Activated naive CD8-positive, alpha-beta T cell (primary cell): ENCODE results near the gene WNT2B.

ENCODE experiments used
- H3K27ac Mint-ChIP-seq: one replicate; pipeline ENCODE4 v1.8.0; 2021; ENCODE audit warnings: mixed read lengths
- H3K27me3 Mint-ChIP-seq: one replicate; pipeline ENCODE4 v1.8.0; 2021; ENCODE audit warnings: mixed read lengths
- H3K36me3 Mint-ChIP-seq: one replicate; pipeline ENCODE4 v1.8.0; 2021; ENCODE audit warnings: mixed read lengths
- H3K4me1 Mint-ChIP-seq: one replicate; pipeline ENCODE4 v1.8.0; 2021; ENCODE audit warnings: low read depth, mixed read lengths
- H3K4me3 Mint-ChIP-seq: one replicate; pipeline ENCODE4 v1.8.0; 2021; ENCODE audit warnings: mild to moderate bottlenecking, mixed read lengths
- H3K9me3 Mint-ChIP-seq: one replicate; pipeline ENCODE4 v1.8.0; 2021; ENCODE audit warnings: low read depth, mixed read lengths

Gene WNT2B

GRCh38 chr1:112528076-112528475, 19.3 kb downstream of the WNT2B start:
- no peak overlapping the region for H3K27ac Mint-ChIP-seq
- peaks cover 9% of the 10 kb centered on the region for H3K36me3 Mint-ChIP-seq
- H3K27me3 Mint-ChIP-seq = no peaks in the 10 kb centered on the region
- H3K9me3 Mint-ChIP-seq = no peaks in the 10 kb centered on the region
- no peaks in the 10 kb centered on the region for H3K4me1 Mint-ChIP-seq
- H3K4me3 Mint-ChIP-seq = no peak overlapping the region

- Mint-ChIP-seq H3K4me1 (no peaks in the 10 kb centered on the region), H3K4me3 (no peak overlapping the region), H3K27ac (no peak overlapping the region), H3K27me3 (no peaks in the 10 kb centered on the region), H3K36me3 (peaks cover 12% of the 10 kb centered on the region), H3K9me3 (no peaks in the 10 kb centered on the region)
Observed at GRCh38 chr1:112529301-112529700, 20.5 kb downstream of the WNT2B start.

- H3K4me3 Mint-ChIP-seq = no peak overlapping the region
- no peaks in the 10 kb centered on the region for H3K9me3 Mint-ChIP-seq
- peaks cover 14% of the 10 kb centered on the region for H3K36me3 Mint-ChIP-seq
- no peak overlapping the region for H3K27ac Mint-ChIP-seq
- H3K27me3 Mint-ChIP-seq = no peaks in the 10 kb centered on the region
- H3K4me1 Mint-ChIP-seq = no peaks in the 10 kb centered on the region
Observed at GRCh38 chr1:112530832-112531231, 22.1 kb downstream of the WNT2B start.

- Mint-ChIP-seq H3K9me3 (no peaks in the 10 kb centered on the region), H3K4me3 (no peak overlapping the region), H3K36me3 (peaks cover 13% of the 10 kb centered on the region), H3K27me3 (no peaks in the 10 kb centered on the region), H3K4me1 (no peaks in the 10 kb centered on the region), H3K27ac (no peak overlapping the region)
Observed at GRCh38 chr1:112532064-112532463, 23.3 kb downstream of the WNT2B start.

- H3K4me1 Mint-ChIP-seq = no peaks in the 10 kb centered on the region
- no peak overlapping the region for H3K4me3 Mint-ChIP-seq
- H3K27me3 Mint-ChIP-seq = no peaks in the 10 kb centered on the region
- peaks cover 14% of the 10 kb centered on the region for H3K36me3 Mint-ChIP-seq
- no peak overlapping the region for H3K27ac Mint-ChIP-seq
- no peaks in the 10 kb centered on the region for H3K9me3 Mint-ChIP-seq
Observed at GRCh38 chr1:112533029-112533428, 24.3 kb downstream of the WNT2B start.

- peaks cover 20% of the 10 kb centered on the region for H3K36me3 Mint-ChIP-seq
- no peak overlapping the region for H3K4me3 Mint-ChIP-seq
- no peaks in the 10 kb centered on the region for H3K4me1 Mint-ChIP-seq
- H3K27me3 Mint-ChIP-seq = no peaks in the 10 kb centered on the region
- no peaks in the 10 kb centered on the region for H3K9me3 Mint-ChIP-seq
- no peak overlapping the region for H3K27ac Mint-ChIP-seq
Observed at GRCh38 chr1:112536561-112536960, 27.8 kb downstream of the WNT2B start.

GRCh38 chr1:112537456-112537855, 28.7 kb downstream of the WNT2B start:
- no peaks in the 10 kb centered on the region for H3K27me3 Mint-ChIP-seq
- no peaks in the 10 kb centered on the region for H3K9me3 Mint-ChIP-seq
- H3K4me1 Mint-ChIP-seq = no peaks in the 10 kb centered on the region
- H3K4me3 Mint-ChIP-seq = no peak overlapping the region
- H3K27ac Mint-ChIP-seq = no peak overlapping the region
- H3K36me3 Mint-ChIP-seq = peaks cover 22% of the 10 kb centered on the region

GRCh38 chr1:112538883-112539282, 30.1 kb downstream of the WNT2B start:
- H3K4me1 Mint-ChIP-seq = no peaks in the 10 kb centered on the region
- H3K27ac Mint-ChIP-seq = no peak overlapping the region
- H3K4me3 Mint-ChIP-seq = no peak overlapping the region
- no peaks in the 10 kb centered on the region for H3K9me3 Mint-ChIP-seq
- H3K36me3 Mint-ChIP-seq = peaks cover 22% of the 10 kb centered on the region
- H3K27me3 Mint-ChIP-seq = no peaks in the 10 kb centered on the region

GRCh38 chr1:112540226-112540794, 31.5 kb downstream of the WNT2B start:
- Mint-ChIP-seq H3K36me3 (peaks cover 21% of the 10 kb centered on the region), H3K27me3 (no peaks in the 10 kb centered on the region), H3K27ac (no peak overlapping the region)

GRCh38 chr1:112541299-112541698, 32.5 kb downstream of the WNT2B start:
- no peak overlapping the region for H3K4me3 Mint-ChIP-seq
- H3K9me3 Mint-ChIP-seq = no peaks in the 10 kb centered on the region
- H3K4me1 Mint-ChIP-seq = no peaks in the 10 kb centered on the region
- H3K36me3 Mint-ChIP-seq = peaks cover 21% of the 10 kb centered on the region
- H3K27me3 Mint-ChIP-seq = no peaks in the 10 kb centered on the region
- no peak overlapping the region for H3K27ac Mint-ChIP-seq

More at GRCh38 chr1:112540226-112540794, 31.5 kb downstream of the WNT2B start:
- Mint-ChIP-seq H3K9me3 (no peaks in the 10 kb centered on the region), H3K4me1 (no peaks in the 10 kb centered on the region), H3K4me3 (no peak overlapping the region)

GRCh38 chr1:112542206-112542973, 33.6 kb downstream of the WNT2B start:
- H3K27ac Mint-ChIP-seq = no peak overlapping the region
- H3K27me3 Mint-ChIP-seq = no peaks in the 10 kb centered on the region
- peaks cover 21% of the 10 kb centered on the region for H3K36me3 Mint-ChIP-seq
- no peak overlapping the region for H3K4me3 Mint-ChIP-seq
- no peaks in the 10 kb centered on the region for H3K9me3 Mint-ChIP-seq
- H3K4me1 Mint-ChIP-seq = no peaks in the 10 kb centered on the region

- H3K27me3 Mint-ChIP-seq = no peaks in the 10 kb centered on the region
- H3K4me3 Mint-ChIP-seq = no peak overlapping the region
- H3K27ac Mint-ChIP-seq = no peak overlapping the region
- peaks cover 13% of the 10 kb centered on the region for H3K36me3 Mint-ChIP-seq
- H3K4me1 Mint-ChIP-seq = no peaks in the 10 kb centered on the region
- H3K9me3 Mint-ChIP-seq = no peaks in the 10 kb centered on the region
Observed at GRCh38 chr1:112544011-112544688, 35.4 kb downstream of the WNT2B start.

GRCh38 chr1:112544751-112545150, 36.0 kb downstream of the WNT2B start:
- peaks cover 14% of the 10 kb centered on the region for H3K36me3 Mint-ChIP-seq
- no peaks in the 10 kb centered on the region for H3K27me3 Mint-ChIP-seq
- H3K4me1 Mint-ChIP-seq = no peaks in the 10 kb centered on the region
- H3K4me3 Mint-ChIP-seq = no peak overlapping the region
- H3K27ac Mint-ChIP-seq = no peak overlapping the region
- H3K9me3 Mint-ChIP-seq = no peaks in the 10 kb centered on the region

- H3K4me1 Mint-ChIP-seq = no peaks in the 10 kb centered on the region
- H3K9me3 Mint-ChIP-seq = no peaks in the 10 kb centered on the region
- no peak overlapping the region for H3K4me3 Mint-ChIP-seq
- no peak overlapping the region for H3K27ac Mint-ChIP-seq
- peaks cover 13% of the 10 kb centered on the region for H3K36me3 Mint-ChIP-seq
- no peaks in the 10 kb centered on the region for H3K27me3 Mint-ChIP-seq
Observed at GRCh38 chr1:112546076-112546475, 37.3 kb downstream of the WNT2B start.

- H3K27ac Mint-ChIP-seq = no peak overlapping the region
- no peaks in the 10 kb centered on the region for H3K4me1 Mint-ChIP-seq
- H3K27me3 Mint-ChIP-seq = no peaks in the 10 kb centered on the region
- H3K9me3 Mint-ChIP-seq = no peaks in the 10 kb centered on the region
- H3K36me3 Mint-ChIP-seq = peaks cover 8% of the 10 kb centered on the region
- H3K4me3 Mint-ChIP-seq = no peak overlapping the region
Observed at GRCh38 chr1:112548547-112548946, 39.8 kb downstream of the WNT2B start.
